Nephron progenitor cell (in vitro differentiated cells): ENCODE results near the gene CCDC121.
"Not testable (repeated sequence)": the region's sequence is repeated elsewhere in the genome, so short reads cannot be mapped to it uniquely, and the experiment has no call there.

Source experiments
- DNase-seq: peaks from one replicate; pipeline ENCODE4 v3.0.0; 2021
- H3K27ac Mint-ChIP-seq: 2 replicates; pipeline ENCODE4 v1.8.0; 2021; ENCODE audit warnings: mild to moderate bottlenecking, moderate library complexity, mixed read lengths
- H3K27me3 Mint-ChIP-seq: 2 replicates; pipeline ENCODE4 v1.8.0; 2021; ENCODE audit warnings: mild to moderate bottlenecking, low read depth, mixed read lengths; ENCODE audit not compliant: poor library complexity
- H3K36me3 Mint-ChIP-seq: 2 replicates; pipeline ENCODE4 v1.8.0; 2021; ENCODE audit warnings: low read depth, mixed read lengths
- H3K4me1 Mint-ChIP-seq: 2 replicates; pipeline ENCODE4 v1.8.0; 2021; ENCODE audit warnings: mixed read lengths
- H3K4me3 Mint-ChIP-seq: 2 replicates; pipeline ENCODE4 v1.8.0; 2021; ENCODE audit warnings: mild to moderate bottlenecking, moderate library complexity, mixed read lengths
- H3K9me3 Mint-ChIP-seq: 2 replicates; pipeline ENCODE4 v1.8.0; 2021; ENCODE audit warnings: mild to moderate bottlenecking, moderate library complexity, mixed read lengths
- CTCF ChIP-seq: fragments of 200-600 bp; sonication (generic); IDR thresholded peaks from 2 replicates; pipeline ENCODE4 v1.5.0; 2021; ENCODE audit warnings: antibody characterized with exemption

The CCDC121 gene

GRCh38 chr2:27613985-27614384 is 14.8 kb downstream of the CCDC121 start:
- no peak for TF ChIP-seq CTCF
- Mint-ChIP-seq H3K27me3 (no peaks in the 10 kb centered on the region), H3K4me3 (no peak overlapping the region), H3K4me1 (no peaks in the 10 kb centered on the region), H3K27ac (no peak overlapping the region), H3K36me3 (peaks cover 61% of the 10 kb centered on the region), H3K9me3 (no peaks in the 10 kb centered on the region)
- no peak for DNase-seq

GRCh38 chr2:27606611-27607010 is 22.2 kb downstream of the CCDC121 start:
- peaks cover 66% of the 10 kb centered on the region for H3K36me3 Mint-ChIP-seq
- H3K4me1 Mint-ChIP-seq, result no peaks in the 10 kb centered on the region
- no peak for DNase-seq
- no peaks in the 10 kb centered on the region for H3K27me3 Mint-ChIP-seq
- no peak overlapping the region for H3K27ac Mint-ChIP-seq
- no peak overlapping the region for H3K4me3 Mint-ChIP-seq
- TF ChIP-seq CTCF, result no peak
- no peaks in the 10 kb centered on the region for H3K9me3 Mint-ChIP-seq

GRCh38 chr2:27596627-27597026 is 32.2 kb downstream of the CCDC121 start:
- Mint-ChIP-seq H3K27ac (no peak overlapping the region), H3K27me3 (no peaks in the 10 kb centered on the region), H3K36me3 (peaks cover 83% of the 10 kb centered on the region), H3K4me1 (no peaks in the 10 kb centered on the region), H3K9me3 (peaks cover 50% of the 10 kb centered on the region), H3K4me3 (no peak overlapping the region)
- no peak for DNase-seq
- no peak for TF ChIP-seq CTCF

- H3K4me1 Mint-ChIP-seq, H3K27me3 Mint-ChIP-seq, H3K27ac Mint-ChIP-seq, DNase-seq: not testable (repeated sequence)
- Mint-ChIP-seq H3K36me3 (peaks cover 81% of the 10 kb centered on the region), H3K9me3 (peaks cover 61% of the 10 kb centered on the region), H3K4me3 (peak overlapping the region; percentile 10)
These were observed 33.4 kb downstream of the CCDC121 start for GRCh38 chr2:27595412-27595811.

- peak; percentile 1 for DNase-seq
- H3K27ac Mint-ChIP-seq, H3K27me3 Mint-ChIP-seq, H3K4me3 Mint-ChIP-seq, H3K4me1 Mint-ChIP-seq: not testable (repeated sequence)
- Mint-ChIP-seq H3K9me3 (peaks cover 72% of the 10 kb centered on the region), H3K36me3 (peaks cover 84% of the 10 kb centered on the region)
These were observed 34.6 kb downstream of the CCDC121 start for GRCh38 chr2:27594020-27594703.

GRCh38 chr2:27593240-27593639 is 35.6 kb downstream of the CCDC121 start:
- no peak for DNase-seq
- TF ChIP-seq CTCF, result no peak
- no peak overlapping the region for H3K4me3 Mint-ChIP-seq
- no peaks in the 10 kb centered on the region for H3K4me1 Mint-ChIP-seq
- H3K9me3 Mint-ChIP-seq, result peaks cover 75% of the 10 kb centered on the region
- no peak overlapping the region for H3K27ac Mint-ChIP-seq
- H3K36me3 Mint-ChIP-seq, result peaks cover 81% of the 10 kb centered on the region
- no peaks in the 10 kb centered on the region for H3K27me3 Mint-ChIP-seq

GRCh38 chr2:27591745-27592144 is 37.1 kb downstream of the CCDC121 start:
- DNase-seq, result no peak
- Mint-ChIP-seq H3K27ac (no peak overlapping the region), H3K9me3 (peaks cover 81% of the 10 kb centered on the region), H3K4me1 (no peaks in the 10 kb centered on the region), H3K36me3 (peaks cover 81% of the 10 kb centered on the region), H3K27me3 (no peaks in the 10 kb centered on the region), H3K4me3 (no peak overlapping the region)
- no peak for TF ChIP-seq CTCF
